ENCODE data around the gene SH3TC1. TPM values are rescaled to one million over a fixed set of nuclear protein-coding genes. Genes with fewer than 3 reads are reported as not detected.

The SH3TC1 gene
- total RNA-seq, 1 donor from 2014 or later = 16.5 TPM

DNA sequence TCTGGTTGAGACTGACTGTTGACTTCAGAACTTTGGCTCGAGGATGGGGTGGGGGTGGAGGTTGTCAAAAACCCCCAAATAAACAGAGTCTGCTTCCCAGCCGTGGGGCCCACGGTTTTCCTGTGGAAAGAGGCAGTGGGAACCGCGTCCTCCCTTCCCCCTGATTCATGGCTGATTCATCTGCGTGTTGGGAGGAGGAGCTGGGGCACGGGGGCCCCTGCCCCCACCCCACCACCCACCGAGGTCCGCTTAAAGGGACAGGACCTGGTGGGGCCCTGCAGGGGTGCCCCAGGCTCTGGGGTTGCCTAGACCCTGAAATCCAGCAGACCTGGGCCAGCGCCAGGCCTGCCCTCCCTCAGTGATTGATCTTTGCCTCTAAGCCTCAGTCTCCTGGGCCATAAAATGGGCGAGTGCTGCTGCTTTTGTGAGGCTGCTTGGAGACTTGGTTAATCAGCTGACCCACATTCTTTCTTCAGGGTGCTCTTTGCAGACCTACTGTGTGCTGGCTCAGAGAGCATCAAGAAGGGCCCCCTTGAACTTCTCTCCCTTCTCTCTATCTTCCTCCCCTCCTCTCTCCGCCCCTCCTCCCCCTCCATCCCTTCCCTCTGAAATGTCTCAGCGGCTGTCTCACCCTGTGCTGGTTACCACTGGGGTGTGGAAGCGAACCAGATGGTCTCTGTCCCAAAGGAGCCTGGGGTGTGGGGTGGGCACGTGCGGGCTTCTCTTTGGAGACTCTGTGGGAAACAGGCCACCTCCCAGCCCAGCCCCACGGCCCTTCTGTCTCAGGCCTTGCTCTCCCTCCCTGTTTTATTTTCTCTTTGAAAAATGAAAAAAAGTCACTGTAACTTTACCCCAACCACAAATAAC lies 79.6 kb downstream of the SH3TC1 start:
- DNase-seq = peak; percentile 86

- DNase-seq = no peak
These were observed 80.4 kb downstream of the SH3TC1 start for GRCh38 chr4:8279321-8280157.

DNA sequence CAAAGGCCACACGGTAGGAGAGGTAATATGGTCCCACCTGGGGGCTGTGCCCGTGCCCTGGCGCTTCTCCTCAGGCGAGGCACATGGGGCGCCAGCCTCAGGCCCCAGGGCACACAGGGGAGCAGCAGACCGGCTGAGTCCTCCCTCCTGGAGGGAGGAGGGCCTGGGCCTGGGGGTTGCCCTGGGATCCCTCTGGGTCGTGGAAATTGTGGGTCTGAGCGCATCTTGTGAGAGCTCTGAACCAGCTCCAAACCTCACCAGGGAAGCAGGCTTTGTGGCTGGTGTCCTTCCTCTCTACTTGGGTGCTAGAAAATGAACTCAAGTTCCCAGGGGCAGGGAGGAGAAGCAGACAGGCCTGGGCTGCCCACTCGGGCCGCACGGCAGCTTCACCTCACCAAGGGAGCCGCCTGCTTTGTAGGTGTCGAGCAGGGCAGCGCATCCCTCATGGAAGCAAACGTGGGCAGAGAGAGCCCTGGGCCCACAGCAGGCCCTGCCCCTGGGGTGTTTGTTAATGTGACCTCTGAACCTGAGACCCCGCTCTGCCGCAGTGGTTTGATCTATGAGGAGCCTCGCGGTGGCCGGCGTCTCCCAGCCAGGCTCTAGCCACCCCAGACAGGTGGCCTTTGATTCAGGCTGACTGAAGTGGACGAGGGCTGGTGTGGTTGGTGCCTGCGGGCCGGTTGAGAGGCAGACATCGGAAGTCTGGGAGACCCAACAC lies 81.2 kb downstream of the SH3TC1 start:
- DNase-seq = no peak

DNA sequence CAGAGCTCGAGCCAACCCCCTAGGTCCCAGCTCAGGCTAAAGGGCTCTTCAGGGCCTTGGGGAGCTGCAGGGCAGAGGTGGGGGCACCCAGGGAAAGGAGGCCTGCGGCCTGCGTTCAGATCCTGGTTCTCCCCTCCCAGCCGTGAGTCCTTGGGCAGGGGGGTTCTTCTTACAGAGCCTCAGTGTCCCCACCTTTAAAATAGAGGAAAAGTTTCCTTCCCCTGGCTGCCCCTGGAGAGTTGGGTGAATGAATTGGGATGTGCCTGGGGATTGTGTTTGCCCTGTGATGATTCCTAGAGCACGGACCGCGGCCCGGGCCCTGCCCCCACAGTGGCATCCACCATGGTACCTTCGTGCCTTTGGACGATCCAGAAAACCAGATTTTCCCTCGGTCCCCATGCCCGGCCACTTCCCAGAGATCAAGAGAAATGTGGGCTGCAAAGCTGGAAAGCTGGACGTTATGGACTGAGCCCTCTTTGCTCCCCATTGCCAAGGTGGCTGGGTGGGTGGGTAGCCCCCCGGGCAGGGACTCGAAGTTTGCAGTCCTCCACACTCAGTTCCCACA lies 81.9 kb downstream of the SH3TC1 start:
- no peak for DNase-seq

GRCh38 chr4:8281519-8282133 lies 82.5 kb downstream of the SH3TC1 start:
- peak; percentile 83 for DNase-seq

- DNase-seq = no peak
These were observed 83.1 kb downstream of the SH3TC1 start for GRCh38 chr4:8282134-8282641.

- DNase-seq = no peak
These were observed 83.7 kb downstream of the SH3TC1 start for GRCh38 chr4:8282742-8283141.

DNA sequence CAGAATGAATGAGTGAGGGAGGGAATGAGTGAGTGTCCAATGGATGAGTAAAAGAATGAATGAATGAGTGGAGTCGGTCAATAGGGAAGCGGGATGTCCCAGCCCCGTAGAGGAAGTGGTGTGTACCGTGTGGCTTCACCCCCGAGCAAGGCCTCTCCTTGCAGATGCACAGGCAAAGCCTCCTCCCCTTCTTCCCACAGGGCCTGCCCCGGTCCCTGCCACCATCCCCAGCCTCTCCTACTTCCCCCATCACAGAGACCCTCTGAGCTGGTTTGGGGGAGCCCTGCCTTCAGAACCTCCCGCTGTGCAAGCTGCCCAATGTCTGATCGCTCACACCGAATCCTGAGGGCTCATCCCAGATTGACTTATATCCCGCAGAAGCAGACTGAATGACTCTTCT lies 84.1 kb downstream of the SH3TC1 start:
- DNase-seq = no peak

DNA sequence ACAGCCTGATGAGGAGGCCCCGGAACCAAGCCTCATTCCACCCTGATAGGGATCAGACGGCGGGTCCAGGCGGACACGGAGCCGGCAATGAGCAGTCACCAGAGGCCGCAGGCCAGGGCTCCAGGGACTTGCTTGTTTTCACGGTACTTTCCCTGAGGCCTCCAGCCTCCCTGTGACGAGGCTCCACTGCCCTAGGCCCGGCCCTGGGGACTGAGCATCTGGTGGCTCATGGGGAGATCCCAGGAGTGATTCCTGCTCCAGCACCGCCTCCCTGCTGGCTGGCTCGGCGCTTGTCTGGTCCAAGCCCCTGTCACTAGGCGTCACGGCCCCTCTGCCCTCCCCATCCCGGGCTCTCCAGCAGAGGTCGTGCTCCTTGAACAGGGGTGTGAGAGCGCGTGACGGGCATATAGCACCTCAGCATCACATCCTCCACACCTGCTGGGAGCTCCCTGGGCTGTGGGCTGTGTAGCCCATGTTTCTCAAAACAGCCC lies 84.6 kb downstream of the SH3TC1 start:
- DNase-seq = no peak

DNA sequence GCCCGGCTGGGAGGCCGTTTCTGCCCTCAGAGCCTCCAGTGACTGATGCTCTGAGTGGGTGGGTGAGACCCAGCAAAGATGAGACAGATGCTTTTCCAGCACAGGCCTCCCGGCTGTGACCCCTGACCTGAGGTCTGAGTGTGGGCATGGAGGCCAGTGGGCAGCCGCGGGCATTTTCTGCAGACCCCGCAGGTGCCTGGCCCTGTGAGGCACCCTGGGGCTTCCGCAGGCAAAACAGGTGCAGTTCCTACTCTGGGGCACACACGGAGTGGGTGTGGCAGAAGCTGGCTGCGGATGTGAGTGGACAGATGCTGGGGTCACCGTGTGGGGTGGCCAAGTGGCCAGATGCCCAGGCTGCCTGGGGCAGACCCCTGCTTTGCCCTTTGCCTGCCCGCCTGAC lies 85.3 kb downstream of the SH3TC1 start:
- no peak for DNase-seq

DNA sequence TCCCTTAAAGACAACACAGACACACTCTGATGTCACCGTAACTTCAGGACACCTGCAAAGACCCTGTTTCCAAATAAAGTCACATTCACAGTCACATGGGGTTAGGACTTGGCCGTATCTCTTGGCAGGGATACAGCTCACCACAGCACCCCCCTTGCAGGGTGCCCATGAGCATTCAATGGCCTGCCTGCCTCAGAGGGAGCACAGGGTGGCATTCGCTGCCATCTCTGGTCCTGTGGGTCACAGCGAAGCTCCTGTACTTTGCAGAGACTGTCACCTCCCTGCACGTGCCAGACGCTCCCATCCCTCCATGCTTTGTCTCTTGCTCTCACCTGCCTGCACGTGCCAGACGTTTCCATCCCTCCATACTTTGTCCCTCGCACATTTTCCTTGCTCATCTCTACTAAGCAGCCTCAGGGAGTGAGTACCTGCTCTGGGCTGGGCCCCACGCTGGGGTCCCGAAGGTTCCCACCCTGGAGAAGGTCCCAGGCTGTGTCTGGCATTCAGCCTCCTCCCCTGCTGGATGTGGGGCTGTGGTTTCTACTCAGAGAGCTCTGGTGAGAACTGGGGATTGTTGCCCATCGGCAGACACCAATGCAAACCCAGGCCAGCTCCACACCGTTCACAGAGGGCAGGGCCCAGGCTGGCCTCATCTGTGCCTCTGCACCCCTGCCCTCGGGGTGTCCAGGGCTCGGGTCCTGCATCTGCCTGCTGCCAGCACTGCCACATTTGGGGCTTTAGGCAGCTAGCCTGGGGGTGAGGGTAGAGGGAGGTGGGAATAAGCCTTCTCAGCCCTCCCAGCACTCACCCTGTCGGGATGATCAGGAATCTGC lies 86.3 kb downstream of the SH3TC1 start:
- no peak for DNase-seq

DNA sequence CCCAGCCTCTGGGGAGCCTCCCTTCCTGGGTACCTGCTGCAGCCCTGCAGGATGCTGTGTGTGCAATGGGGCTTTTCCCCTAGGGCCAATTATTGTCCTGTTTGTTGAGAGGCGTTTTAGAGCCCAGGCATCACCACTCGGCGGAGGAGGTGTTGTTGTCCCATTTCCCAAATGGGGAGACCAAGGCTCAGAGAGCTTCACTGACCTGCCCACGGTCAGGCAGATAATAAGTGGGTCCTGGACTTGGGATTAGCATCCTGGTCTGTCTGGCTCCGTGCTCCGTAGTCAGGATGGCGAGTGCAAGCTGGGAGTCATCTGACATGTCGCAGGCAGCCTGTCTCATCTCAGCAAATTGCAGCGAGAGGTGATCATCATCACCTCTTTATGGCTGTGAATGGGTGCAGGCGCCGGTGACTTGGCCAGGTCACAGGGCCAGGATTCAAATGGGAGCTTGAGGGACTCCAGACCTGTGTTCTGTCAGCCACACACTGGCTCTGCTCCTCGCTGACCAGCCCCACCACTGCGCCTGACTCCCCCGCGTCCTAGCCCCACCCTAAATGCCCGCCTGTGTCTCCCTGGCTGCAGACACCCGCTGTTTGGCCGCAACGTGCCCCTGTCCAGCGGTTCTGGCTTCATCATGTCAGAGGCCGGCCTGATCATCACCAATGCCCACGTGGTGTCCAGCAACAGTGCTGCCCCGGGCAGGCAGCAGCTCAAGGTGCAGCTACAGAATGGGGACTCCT lies 87.1 kb downstream of the SH3TC1 start:
- DNase-seq = no peak

- no peak for DNase-seq
These were observed 87.7 kb downstream of the SH3TC1 start for GRCh38 chr4:8286719-8287342.

GRCh38 chr4:8287343-8288280 lies 88.5 kb downstream of the SH3TC1 start:
- DNase-seq = no peak

DNA sequence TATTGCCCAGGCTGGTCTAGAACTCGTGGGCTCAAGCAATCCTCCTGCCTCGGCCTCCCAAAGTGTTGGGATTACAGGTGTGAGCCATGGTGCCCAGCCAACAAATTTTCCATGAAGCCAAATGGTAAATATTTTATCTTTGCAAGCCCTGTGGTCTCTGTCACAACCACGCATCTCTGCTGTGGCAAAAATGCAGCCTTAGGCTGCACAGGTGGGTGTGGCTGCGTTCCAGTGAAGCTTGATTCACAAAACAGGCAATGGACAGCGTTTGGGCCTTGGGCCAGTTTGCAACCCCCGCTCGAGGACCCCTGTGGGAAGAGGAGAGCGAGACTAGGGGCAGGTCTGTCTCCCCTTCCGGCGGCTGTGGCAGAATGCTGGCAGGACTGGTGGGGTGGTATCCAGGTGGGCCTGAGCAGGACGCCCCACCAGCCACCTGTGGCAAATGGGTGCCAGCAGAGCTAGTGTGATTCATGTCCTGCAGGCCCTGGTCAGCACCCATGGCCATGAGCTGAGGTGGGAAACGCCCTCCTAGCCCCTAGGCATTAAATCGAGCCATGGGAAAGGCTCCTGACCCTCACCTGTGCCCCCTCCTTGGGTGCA lies 90.2 kb downstream of the SH3TC1 start:
- no peak for DNase-seq

GRCh38 chr4:8289956-8290700 lies 91.0 kb downstream of the SH3TC1 start:
- no peak for DNase-seq

GRCh38 chr4:8290701-8290970 lies 91.5 kb downstream of the SH3TC1 start:
- DNase-seq = no peak

All from skin of body (tissue), 2 donors.